Measurements from ENCODE around the gene HYLS1. TPM values are rescaled to one million over a fixed set of nuclear protein-coding genes. Genes with fewer than 3 reads are reported as not detected.

The HYLS1 gene
- total RNA-seq, 4 donors from 2014 or later = 2.6 to 4.9 (median 3.0) TPM

GRCh38 chr11:125935056-125935455 is 47.6 kb downstream of the HYLS1 start:
- TF ChIP-seq, protein P1, sequence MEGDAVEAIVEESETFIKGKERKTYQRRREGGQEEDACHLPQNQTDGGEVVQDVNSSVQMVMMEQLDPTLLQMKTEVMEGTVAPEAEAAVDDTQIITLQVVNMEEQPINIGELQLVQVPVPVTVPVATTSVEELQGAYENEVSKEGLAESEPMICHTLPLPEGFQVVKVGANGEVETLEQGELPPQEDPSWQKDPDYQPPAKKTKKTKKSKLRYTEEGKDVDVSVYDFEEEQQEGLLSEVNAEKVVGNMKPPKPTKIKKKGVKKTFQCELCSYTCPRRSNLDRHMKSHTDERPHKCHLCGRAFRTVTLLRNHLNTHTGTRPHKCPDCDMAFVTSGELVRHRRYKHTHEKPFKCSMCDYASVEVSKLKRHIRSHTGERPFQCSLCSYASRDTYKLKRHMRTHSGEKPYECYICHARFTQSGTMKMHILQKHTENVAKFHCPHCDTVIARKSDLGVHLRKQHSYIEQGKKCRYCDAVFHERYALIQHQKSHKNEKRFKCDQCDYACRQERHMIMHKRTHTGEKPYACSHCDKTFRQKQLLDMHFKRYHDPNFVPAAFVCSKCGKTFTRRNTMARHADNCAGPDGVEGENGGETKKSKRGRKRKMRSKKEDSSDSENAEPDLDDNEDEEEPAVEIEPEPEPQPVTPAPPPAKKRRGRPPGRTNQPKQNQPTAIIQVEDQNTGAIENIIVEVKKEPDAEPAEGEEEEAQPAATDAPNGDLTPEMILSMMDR (IDR thresholded peaks at IDR 0.05) = no peak
- DNase-seq (ENCODE audit: low spot score) (no peak), ATAC-seq (ENCODE audit: low FRiP score) (no peak)

GRCh38 chr11:125935618-125936199 is 48.2 kb downstream of the HYLS1 start:
- no peak for DNase-seq (ENCODE audit: low spot score)
- TF ChIP-seq, protein P1 (IDR thresholded peaks at IDR 0.05) = no peak
- no peak for ATAC-seq (ENCODE audit: low FRiP score)

- no peak for ATAC-seq (ENCODE audit: low FRiP score)
- TF ChIP-seq, protein P1 (IDR thresholded peaks at IDR 0.05) = no peak
- DNase-seq (ENCODE audit: low spot score) = no peak
Measured at GRCh38 chr11:125938418-125938817, 51.0 kb downstream of the HYLS1 start.

- DNase-seq (ENCODE audit: low spot score) (no peak), ATAC-seq (ENCODE audit: low FRiP score) (peak; percentile 68)
- TF ChIP-seq, protein P1 (IDR thresholded peaks at IDR 0.05) = no peak
Measured at GRCh38 chr11:125939081-125939521, 51.6 kb downstream of the HYLS1 start.

DNA sequence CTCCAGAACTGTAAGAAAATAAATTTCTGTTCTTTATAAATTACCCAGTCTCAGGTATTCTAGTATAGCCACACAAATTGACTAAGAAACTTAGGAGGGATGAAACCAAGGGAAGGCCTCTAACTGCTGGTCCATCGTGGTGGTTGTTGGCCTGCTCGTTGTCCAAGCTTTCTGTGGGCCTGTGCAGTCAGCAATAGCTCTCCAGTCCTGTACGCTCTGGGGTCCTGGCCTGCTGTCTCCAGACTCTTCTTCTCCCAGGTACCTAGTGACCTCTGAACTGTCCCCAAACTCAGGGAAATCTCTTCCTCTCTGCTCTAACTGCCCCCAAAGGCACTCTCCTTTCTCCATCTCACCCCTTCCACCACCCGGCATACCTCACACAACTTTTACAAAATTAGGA is 52.7 kb downstream of the HYLS1 start:
- ATAC-seq (ENCODE audit: low FRiP score) (no peak), DNase-seq (ENCODE audit: low spot score) (no peak)
- TF ChIP-seq, protein P1 (IDR thresholded peaks at IDR 0.05) = no peak

GRCh38 chr11:125941267-125941618 is 53.8 kb downstream of the HYLS1 start:
- no peak for ATAC-seq (ENCODE audit: low FRiP score)
- DNase-seq (ENCODE audit: low spot score) = no peak
- TF ChIP-seq, protein P1 (IDR thresholded peaks at IDR 0.05) = no peak
